ENCODE data around the gene CDK18. TPM values are rescaled to one million over a fixed set of nuclear protein-coding genes. Genes with fewer than 3 reads are reported as not detected.
A peak's percentile ranks its signal among the peaks of the same experiment; 100 is the strongest.

CDK18 gene
- total RNA-seq, 1 experiment from 2014 or later = 2.4 TPM

DNA sequence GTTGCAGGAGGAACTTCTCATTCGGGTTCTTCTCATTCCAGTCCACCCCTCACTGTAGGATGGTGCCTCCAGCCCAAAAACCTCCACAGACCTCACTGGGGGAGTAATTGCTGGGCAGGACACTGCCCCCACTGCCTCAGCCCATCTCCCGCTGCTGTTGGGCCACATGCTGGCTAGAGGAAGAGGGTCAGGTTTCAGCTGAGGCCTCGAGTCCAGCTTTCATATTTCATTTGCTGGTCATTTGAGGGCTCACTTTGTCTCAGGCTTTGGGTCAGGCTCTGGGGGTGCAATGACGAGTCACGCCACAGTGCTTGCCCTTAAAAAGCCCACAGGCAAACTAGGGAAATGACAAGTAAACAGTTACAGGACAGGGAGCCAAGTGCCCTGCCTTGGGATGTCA, 9.3 kb downstream of the CDK18 start:
- DNase-seq (ENCODE audit: low read depth, low spot score) = no peak
- in situ Hi-C loops (cut with HindIII; ENCODE audit: low pct_unique_long_range_greater_than_20kb, low sequenced_read_pairs) = no loop called here

DNA sequence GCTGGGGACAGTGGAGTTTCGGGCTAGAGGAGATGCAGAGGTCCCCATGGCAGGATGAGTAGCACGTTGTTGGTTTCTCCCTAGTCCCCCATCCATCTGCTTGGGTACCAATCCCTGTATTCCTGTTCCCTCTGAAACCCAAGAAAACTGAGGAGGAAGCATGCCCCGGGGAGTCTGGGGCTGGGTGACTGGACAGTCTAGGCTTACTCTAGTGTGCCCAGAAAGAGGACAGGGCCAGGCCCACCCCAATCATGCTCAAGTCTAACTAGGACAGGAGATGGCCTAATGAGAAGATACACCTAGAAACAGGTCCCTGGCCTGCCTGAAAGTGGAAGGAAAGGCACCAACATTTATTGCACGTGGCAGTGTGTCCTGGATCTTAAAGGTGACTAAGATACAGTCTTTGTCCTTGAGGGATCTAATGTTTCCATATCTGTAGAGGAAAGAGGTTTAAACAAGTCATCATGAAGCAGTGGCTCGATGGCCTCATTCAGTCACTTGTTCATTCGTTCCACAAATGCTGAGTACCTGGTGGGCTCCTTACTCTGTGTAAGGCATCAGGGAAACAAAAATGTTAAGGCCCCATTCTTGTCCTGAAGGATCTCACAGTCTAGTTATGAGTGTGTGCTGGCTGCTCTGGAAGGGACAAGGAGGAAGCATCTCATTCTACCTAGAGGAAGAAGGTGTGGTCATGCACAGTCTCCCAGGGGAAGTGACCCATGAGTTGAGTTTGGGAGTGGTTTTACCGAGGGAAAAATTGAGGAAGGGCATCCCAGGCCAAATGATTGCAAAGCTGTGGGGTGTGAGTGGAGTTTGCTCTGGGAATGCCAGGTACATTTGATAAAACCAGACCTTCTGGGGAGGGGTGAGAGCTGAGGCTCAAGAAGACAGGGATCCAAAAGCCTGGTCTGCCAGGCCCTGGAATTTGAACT, 10.0 kb downstream of the CDK18 start:
- no peak for DNase-seq (ENCODE audit: low read depth, low spot score)
- in situ Hi-C loops (cut with HindIII; ENCODE audit: low pct_unique_long_range_greater_than_20kb, low sequenced_read_pairs) = no loop called here

GRCh38 chr1:205515781-205516253, 11.3 kb downstream of the CDK18 start:
- DNase-seq (ENCODE audit: low read depth, low spot score) = no peak
- in situ Hi-C loops (cut with HindIII; ENCODE audit: low pct_unique_long_range_greater_than_20kb, low sequenced_read_pairs) = no loop called here

DNA sequence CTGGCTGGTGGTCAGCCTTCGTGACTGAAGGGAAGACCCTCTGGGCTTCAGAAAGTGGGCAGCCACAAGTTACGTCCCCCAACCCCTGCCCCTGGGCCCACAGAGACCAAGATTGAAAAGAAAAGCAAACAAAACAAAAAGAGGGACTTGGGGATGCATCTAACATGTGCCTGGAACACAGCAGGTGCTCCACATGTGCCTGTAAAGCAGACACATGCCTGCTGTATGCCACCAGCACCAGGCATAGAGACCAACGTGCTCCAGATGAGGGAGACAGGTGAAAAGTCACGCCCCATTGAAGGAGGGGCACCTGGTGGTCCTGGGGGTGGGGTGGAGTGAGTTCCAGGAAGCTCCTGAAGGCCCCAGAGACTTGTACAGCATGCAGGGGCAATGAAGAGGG, 11.9 kb downstream of the CDK18 start:
- DNase-seq (ENCODE audit: low read depth, low spot score) = no peak
- in situ Hi-C loops (cut with HindIII; ENCODE audit: low pct_unique_long_range_greater_than_20kb, low sequenced_read_pairs) = no loop called here

DNA sequence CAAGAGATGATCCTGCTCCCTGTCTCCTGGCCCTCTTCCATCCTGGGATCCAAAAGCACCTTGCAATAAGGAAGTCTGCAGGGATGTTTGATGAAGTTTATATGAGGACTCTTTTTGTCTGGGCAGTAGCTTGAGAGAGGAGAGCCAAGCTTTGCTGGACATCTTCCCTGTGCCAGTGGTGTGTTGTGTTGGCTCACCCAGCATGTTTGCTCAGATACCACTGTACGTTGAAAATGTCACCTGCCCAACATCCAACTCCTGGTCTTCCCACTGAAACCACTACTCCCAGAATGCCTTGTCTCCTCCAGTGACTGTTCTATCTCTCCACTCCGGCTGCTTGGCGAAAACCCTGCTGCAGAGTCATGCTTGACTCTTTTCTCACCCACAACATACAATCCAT, 12.8 kb downstream of the CDK18 start:
- DNase-seq (ENCODE audit: low read depth, low spot score) = no peak
- in situ Hi-C loops (cut with HindIII; ENCODE audit: low pct_unique_long_range_greater_than_20kb, low sequenced_read_pairs) = no loop called here

DNA sequence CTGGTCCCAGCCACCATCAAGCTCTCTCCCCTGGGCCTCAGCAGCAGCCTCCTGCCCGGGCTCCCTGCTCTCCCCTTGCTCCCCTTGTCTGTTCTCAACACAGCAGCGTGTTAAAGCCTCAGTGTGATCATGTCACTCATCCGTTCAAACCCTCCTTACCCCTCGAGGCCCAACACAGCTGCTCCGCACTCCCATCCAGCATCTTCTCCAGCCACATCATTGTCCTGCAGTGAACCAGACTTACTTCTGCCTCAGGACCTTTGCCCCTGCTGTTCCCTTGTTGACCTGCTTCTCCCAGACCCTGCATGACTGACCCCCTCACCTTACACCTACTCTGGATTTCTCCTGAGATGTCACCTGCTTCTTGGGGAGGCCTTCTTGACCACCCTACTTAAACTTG, 13.3 kb downstream of the CDK18 start:
- in situ Hi-C loops (cut with HindIII; ENCODE audit: low pct_unique_long_range_greater_than_20kb, low sequenced_read_pairs) = no loop called here
- no peak for DNase-seq (ENCODE audit: low read depth, low spot score)

GRCh38 chr1:205518661-205519540, 14.4 kb downstream of the CDK18 start:
- in situ Hi-C loops (cut with HindIII; ENCODE audit: low pct_unique_long_range_greater_than_20kb, low sequenced_read_pairs) = no loop called here
- no peak for DNase-seq (ENCODE audit: low read depth, low spot score)

- DNase-seq (ENCODE audit: low read depth, low spot score) = no peak
- in situ Hi-C loops (cut with HindIII; ENCODE audit: low pct_unique_long_range_greater_than_20kb, low sequenced_read_pairs) = no loop called here
Measured at GRCh38 chr1:205519541-205520131, 15.2 kb downstream of the CDK18 start.

DNA sequence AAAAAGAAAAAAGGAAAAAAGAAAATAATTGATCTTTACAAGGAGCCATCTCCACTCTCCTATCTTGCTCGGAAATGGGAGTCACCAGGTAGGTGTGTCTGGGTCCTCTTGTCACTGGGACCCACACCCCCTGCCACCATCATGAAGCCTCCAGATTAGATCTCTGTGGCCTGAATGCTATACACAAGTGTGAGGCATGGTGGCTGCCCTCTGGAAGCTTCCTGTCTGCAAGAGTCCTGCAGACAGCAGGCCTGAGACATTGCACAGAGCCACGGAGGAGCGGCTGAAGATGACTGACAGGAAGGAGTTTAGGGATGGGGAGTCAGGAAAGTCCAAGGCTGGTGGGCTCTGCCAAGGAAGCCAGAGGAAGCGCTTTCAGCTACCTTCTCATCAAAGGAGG, 16.2 kb downstream of the CDK18 start:
- no peak for DNase-seq (ENCODE audit: low read depth, low spot score)
- in situ Hi-C loops (cut with HindIII; ENCODE audit: low pct_unique_long_range_greater_than_20kb, low sequenced_read_pairs) = no loop called here

DNA sequence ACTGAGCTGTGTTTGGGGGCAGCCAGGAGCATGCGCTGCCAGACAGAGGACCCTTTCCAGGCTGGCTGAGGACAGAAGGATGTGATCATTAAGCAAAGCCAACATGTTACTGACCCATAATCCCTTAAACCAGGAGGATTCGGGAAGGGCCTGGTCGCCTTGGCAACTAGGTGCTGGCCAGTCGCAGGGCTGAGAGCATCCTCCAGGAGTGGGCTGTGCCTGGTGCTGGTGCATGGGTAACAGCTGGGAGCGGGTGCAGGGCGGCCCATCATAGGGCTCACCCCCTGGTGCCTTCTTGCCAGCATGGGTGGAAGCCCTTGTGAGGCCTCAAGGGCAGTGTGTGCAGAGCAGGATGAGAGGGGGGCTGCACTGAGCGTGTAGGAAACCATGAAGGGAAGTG, 17.2 kb downstream of the CDK18 start:
- in situ Hi-C loops (cut with HindIII; ENCODE audit: low pct_unique_long_range_greater_than_20kb, low sequenced_read_pairs) = no loop called here
- no peak for DNase-seq (ENCODE audit: low read depth, low spot score)

- in situ Hi-C loops (cut with HindIII; ENCODE audit: low pct_unique_long_range_greater_than_20kb, low sequenced_read_pairs) = no loop called here
- DNase-seq (ENCODE audit: low read depth, low spot score) = no peak
Measured at GRCh38 chr1:205522692-205523091, 18.2 kb downstream of the CDK18 start.

- in situ Hi-C loops (cut with HindIII; ENCODE audit: low pct_unique_long_range_greater_than_20kb, low sequenced_read_pairs) = no loop called here
- no peak for DNase-seq (ENCODE audit: low read depth, low spot score)
Measured at GRCh38 chr1:205523261-205523890, 18.9 kb downstream of the CDK18 start.

DNA sequence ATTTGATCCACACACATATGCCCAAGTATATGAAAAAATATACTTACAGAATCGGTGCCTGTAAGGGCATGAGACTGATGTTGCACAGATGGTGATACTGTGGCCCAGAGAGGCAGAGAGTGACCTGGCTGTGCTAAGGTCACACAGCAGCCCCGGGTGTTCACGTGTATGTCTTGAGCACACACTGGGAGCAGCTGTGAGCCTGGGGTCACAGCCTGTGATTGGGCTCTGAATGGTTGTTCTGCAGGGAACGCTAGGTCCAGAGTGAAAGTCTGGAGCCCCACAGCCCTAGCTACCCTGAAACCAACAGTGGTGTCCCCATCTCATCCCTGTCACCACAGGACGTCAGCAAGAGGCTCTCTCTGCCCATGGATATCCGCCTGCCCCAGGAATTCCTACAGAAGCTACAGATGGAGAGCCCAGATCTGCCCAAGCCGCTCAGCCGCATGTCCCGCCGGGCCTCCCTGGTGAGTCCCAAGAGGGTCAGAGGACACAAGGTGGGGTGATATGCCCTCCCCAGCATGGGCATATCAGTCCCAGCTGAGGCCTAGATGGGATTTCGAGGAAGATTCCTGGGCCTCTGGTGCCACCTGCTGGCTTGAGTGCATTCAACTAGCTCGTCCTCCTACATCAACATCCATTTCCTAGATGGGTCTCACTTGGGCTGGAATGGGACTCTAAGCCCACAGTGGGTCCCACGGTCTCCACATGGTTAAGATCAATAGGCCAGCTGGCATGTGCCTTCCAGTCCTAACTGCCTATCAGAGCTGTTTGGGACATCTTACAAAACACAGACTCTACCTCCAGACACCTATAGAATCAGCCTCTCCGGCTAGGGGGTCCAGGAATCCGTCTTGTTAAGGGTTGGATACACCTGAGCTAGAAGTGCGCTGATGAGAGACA, 19.7 kb downstream of the CDK18 start:
- in situ Hi-C loops (cut with HindIII; ENCODE audit: low pct_unique_long_range_greater_than_20kb, low sequenced_read_pairs) = no loop called here
- peak; percentile 88 for DNase-seq (ENCODE audit: low read depth, low spot score)

DNA sequence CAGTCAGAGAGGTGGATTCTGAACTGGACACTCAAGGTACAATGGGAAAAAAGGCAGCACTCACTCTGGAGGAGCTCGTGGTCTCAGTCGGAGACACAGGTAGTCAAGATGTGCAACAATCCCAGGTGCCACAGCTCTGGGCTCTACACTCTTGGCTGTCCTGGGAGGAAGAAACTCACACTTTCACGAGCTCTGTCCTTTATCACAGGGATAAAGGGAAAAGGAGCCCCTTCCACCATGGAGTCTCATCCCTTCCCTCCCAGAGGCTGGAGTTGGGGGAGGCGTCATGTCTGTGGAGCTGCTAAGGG, 20.3 kb downstream of the CDK18 start:
- no peak for DNase-seq (ENCODE audit: low read depth, low spot score)
- in situ Hi-C loops (cut with HindIII; ENCODE audit: low pct_unique_long_range_greater_than_20kb, low sequenced_read_pairs) = no loop called here

DNA sequence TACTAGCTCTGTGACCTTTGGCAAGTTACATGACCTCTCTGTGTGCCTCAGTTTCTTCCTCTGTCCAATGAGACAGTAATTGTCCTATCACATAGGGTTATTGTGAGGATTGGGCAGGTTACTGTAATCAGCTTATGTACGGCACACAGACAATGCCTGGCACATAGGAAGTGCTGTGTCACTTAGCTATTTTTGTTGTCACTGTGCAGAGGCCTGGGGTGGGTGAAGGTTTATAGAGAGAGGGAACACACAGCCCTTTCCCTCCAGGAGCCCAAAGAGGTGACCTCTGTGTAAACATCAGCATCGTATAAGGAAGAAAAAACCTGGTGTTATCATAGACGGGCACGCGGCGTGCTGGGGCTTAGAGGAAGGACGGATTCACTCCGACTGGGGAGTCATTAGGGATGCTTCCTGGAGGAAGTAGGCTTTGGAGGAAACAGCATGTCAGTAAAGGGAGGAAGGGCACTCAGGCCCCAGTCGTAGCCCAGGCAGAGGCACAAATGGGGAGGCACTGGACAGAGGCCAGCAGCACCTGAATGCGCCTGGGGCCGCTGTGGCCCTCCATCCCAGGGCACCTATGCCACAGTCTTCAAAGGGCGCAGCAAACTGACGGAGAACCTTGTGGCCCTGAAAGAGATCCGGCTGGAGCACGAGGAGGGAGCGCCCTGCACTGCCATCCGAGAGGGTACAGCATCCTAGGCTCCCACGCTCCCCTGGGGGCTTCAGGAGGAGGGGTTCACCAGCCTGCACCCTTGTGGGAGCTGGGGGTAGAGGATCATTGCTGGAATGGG, 21.2 kb downstream of the CDK18 start:
- no peak for DNase-seq (ENCODE audit: low read depth, low spot score)
- in situ Hi-C loops (cut with HindIII; ENCODE audit: low pct_unique_long_range_greater_than_20kb, low sequenced_read_pairs) = no loop called here

GRCh38 chr1:205526431-205526830, 22.0 kb downstream of the CDK18 start:
- in situ Hi-C loops (cut with HindIII; ENCODE audit: low pct_unique_long_range_greater_than_20kb, low sequenced_read_pairs) = no loop called here

More at GRCh38 chr1:205526431-205526830, 22.0 kb downstream of the CDK18 start:
- no peak for DNase-seq (ENCODE audit: low read depth, low spot score)

All from SK-MEL-5 (cell line).